GM04504 (cell line): Measurements from ENCODE around the gene MMP14.
"Not testable (repeated sequence)": the region's sequence is repeated elsewhere in the genome, so short reads cannot be mapped to it uniquely, and the experiment has no call there.

Experiments used
- DNase-seq: peaks from one replicate; pipeline ENCODE4 v3.0.0-alpha.2; 2012; ENCODE audit warnings: low read depth

MMP14 gene

DNA sequence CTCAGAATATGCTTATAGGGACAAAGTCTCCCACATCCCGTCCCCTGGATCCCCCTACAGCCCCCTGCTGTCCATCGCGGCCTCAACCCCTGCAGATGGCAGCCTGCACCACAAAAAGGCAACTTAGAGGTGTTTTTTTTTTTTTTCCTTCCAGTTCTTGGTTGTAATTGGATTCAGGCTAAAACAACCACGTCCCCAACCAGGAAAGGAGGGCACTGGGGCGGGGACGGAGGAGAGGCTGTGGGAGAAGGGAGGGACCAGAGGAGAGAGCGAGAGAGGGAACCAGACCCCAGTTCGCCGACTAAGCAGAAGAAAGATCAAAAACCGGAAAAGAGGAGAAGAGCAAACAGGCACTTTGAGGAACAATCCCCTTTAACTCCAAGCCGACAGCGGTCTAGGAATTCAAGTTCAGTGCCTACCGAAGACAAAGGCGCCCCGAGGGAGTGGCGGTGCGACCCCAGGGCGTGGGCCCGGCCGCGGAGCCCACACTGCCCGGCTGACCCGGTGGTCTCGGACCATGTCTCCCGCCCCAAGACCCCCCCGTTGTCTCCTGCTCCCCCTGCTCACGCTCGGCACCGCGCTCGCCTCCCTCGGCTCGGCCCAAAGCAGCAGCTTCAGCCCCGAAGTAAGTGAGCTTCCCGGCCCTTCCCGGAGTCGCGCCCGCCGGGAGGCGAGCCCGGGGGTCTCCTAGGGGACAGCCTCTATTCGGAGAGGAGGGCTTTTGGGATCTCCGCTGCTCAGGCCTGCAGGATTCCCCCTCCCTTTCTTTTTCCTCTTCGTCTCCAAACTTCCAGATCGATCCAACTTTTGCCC lies at the start of gene MMP14:
Gene MMP14 (plus strand): TSS at position 285 of the 813 bp plus-strand sequence. CDS start 233 bp downstream, at position 518.
- peak; percentile 89 for DNase-seq

DNA sequence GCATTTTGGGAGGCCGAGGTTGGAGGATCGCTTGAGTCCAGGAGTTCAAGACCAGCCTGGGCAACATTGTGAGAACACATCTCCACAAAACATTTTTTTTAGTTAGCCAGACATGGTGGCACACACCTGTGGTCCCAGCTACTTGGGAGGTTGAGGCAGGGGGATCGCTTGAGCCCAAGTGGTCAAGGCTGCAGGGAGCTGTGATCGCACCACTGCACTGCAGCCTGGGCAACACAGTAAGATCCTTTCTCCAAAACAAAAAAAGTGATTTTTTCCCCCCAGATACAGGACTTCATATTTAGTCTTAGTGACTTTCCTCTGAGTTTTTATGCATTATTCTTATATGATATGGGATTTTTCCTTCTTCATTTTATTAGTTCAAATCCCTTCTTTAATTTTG lies 49.7 kb upstream of the MMP14 start:
- DNase-seq, result no peak

DNA sequence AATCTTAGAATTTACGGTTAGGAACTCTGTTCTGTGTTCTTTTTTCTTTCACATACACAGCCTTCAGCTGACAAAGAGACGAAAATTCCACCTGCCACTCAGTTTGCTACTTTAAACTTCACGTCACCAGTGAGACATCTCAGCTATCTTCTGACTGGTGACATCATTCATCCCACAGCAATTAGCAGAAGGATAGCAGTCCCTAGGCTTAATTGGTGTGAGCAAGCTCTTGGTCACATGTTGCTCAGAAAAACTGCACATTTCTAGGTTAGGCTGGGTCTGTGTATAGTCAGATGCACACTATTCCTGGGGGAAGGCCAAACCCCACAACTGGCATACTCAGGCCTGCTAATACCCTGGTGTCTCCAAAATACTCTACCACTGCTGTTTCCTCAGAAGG lies 45.1 kb upstream of the MMP14 start:
- DNase-seq, result peak; percentile 44

DNA sequence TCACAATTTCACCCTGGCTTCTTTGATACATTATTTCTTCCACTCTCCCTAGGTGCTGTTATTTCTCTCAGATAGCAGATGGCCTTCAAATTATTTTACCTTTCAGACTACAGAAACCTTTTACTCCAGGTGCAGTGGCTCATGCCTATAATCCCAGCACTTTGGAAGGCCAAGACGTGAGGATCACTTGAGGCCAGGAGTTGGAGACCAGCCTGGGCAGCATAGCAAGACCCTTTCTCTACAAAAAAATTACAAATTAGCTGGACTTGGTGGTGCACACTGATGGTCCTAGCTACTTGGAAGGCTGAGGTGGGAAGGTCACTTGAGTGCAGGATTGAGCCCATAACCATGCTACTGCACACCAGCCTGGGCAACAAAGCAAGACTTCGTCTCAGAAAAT lies 44.2 kb upstream of the MMP14 start:
- no peak for DNase-seq

DNA sequence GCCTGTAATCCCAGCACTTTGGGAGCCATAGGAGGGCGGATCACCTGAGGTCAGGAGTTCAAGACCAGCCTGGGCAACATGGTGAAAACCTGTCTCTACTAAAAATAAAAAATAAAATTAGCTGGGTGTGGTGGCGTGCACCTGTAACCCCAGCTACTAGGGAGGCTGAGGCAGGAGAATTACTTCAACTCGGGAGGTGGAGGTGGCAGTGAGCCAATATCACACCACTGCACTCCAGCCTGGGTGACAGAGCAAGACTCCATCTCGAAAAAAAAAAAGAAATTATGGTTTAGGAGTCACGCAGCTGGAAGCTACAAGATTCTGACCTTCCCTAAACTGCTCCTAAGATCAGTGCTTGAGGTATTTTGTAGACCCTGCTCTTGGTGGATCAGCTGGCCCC lies 42.8 kb upstream of the MMP14 start:
- DNase-seq, result not testable (repeated sequence)

DNA sequence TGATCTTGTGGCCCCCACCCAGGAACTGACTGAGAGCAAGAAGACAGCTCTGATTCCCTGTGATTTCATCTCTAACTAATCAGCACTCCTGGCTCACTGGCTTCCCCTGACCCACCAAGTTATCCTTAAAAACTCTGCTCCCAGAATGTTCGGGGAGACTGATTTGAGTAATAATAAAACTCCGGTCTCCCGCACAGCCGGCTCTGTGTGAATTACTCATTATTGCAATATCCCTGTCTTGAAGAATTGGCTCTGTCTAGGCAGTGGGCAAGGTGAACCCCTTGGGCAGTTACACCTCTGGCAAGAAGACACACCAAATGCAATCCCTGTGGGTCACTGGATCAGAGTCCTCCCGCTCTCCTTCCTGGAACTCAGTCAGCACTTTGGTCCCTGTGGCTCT lies 42.4 kb upstream of the MMP14 start:
- no peak for DNase-seq

DNA sequence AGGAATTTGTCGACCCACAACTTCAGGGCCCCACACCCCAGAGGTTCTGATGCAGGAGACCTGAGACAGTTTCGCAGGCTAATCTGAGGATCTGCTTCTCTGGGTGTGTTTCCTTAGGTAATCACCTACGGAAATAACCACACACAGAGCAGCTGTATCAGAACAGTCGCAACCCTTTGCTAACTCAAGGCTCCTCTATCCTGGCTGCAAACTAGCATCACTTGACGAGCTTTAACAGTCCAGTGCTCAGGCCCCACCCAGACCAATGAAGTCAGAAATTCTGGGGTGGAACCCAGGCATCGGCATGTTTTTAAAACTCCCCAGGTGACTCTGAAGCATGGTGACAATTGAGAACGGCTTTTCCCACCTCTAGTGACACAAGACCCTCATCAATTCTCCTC lies 41.8 kb upstream of the MMP14 start:
- no peak for DNase-seq

DNA sequence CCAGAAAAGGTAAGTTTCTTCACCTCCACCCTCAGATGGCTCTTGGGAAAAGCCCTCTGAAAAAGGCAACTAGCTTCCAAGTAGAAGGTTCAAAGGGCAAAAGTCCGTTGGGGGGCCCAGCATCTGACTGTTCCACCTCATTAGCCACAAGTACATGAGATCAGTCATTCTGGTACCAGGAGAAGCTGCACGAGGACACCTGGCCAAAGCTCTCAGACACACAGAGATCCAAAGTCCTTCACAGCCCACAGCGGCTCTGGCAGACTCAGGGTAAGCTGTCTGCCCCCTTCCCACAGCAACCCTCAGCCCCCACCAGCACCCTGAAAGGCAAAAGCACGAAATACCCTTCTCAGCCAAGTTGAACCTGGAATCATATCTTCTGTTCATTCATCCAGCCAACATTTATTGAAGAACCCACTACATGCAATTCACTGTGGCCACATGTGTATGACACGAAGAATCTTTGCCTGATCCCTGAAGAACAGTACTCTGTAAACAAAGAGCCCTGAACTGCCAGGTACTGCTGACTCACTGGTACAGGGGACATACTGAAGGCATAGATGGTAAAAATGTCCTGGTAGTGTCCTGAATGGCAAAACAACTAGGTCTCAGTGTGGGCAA lies 40.2 kb upstream of the MMP14 start:
- DNase-seq, result no peak

DNA sequence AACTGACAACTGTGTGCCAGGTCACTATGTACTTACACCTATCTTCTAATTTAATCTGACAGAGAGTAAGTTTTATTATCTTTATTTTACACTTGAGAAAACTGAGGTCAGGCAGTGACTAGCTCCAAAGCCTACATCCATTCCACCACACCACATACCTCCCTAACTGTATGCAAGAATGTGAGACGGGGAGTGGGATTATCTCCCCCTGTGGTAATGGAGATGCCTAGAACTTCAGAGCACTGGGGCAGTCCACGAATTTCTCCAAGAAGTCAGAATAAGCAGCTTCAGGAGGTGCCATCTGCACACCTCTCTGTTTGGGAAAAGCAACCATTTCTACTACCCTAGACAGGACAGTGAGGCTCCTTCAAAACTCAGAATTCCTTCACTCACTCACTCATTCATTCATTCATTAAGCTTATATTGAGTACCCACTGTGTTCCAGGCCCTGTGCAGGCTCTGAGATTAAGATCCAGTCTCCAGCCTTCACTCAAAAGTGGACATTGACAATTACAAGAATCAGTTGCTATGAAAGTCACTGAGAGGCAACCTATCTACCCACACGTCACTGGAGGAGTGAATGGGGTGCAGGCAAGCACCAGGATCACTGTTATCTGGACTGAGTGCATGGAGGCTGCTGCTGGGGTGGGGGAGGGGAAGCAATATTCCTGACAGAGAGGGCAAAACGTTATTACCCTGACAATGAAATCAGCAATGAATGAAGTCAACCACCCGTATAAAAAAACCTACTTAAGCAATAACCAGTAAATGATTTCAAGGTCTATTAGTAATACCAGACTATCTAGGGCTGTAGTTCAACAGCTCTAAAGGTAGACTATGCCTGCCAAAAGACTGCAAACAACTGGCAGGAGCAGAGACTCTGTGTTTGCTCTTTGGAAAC lies 39.1 kb upstream of the MMP14 start:
- no peak for DNase-seq

DNA sequence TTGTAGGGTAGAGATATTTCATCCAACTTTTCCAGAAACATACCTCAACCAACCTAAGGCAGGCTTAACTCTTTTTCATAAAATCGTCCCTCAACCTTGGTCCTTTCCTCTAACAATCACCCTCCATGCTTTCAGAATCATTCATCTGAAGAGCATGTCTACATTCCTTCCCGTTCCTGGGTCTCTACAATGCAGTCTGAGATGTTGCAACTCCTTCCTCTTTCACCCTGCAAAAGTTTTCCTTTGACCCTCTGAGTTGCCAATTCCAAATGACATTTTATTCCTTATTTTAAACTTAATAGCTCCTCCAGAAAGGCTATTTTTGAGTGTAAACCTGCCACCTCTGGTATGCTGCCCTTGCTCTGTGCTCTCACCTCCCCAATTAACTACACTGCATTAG lies 37.9 kb upstream of the MMP14 start:
- DNase-seq, result no peak

DNA sequence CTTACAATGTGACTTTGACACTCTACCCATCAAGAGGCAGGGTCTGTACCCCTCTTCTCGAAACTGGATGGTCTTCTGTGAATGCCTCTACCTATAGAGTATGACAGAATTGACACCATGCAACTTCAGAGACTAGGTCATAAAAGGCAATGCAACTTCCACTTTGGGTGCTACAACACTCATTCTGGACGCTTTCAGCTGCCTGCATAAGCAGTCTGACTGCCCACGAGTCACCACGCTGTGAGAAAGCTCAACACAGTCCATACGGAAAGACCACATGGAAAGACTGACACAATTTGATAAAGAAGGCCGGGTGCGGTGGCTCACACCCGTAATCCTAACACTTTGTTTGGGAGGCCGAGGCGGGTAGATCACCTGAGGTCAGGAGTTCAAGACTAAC lies 36.0 kb upstream of the MMP14 start:
- DNase-seq, result no peak

DNA sequence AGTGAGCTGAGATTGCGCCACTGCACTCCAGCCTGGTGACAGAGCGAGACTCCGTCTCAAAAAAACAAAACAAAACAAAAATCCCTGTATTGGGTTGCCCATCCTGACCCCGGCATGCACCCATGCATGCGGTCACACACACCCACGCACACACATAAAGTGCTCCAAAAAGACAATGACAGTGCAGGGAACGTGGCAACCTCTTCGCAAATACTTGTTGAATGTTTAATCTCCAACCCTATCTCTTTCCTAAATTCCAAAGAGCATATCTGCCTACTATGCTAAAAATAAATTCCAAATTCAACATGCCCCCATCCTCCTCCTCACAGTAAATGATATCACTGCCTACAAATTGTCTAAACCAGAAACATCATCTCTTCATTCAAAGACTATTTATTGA lies 34.7 kb upstream of the MMP14 start:
- DNase-seq, result no peak

DNA sequence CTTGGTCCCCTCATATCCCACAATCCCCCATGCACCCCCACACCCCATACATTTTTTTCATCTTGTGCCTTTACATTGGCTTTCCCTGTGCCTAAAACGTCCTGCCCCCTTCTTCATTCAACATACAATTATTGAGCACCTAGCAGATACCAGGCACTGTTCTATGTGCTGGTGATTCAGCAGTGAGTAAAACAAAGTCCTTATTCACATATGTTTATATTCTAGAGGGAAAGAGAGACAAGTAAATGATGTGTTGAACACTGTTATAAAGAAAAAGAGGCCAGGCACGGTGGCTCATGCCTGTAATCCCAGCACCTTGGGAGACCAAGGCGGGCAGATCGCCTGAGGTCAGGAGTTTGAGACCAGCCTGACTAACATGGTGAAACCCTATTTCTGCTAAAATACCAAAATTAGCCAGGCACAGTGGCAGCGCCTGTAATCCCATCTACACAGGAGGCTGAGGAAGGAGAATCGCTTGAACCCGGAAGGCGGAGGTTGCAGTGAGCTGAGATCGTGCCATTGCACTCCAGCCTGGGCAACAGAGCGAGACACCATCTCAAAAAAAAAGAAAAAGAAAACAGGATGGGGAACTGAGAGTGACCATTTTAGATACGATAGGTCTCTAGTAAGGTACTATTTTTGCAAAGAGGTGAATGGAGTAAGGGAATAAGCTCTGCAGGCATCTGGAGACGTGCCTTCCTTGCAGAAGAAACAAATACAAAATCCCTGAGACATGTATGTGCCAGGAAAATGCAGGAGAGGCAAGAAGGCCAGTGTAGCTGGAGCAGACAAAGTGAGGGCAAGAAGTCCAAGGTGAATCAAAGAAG lies 33.3 kb upstream of the MMP14 start:
- DNase-seq, result no peak

DNA sequence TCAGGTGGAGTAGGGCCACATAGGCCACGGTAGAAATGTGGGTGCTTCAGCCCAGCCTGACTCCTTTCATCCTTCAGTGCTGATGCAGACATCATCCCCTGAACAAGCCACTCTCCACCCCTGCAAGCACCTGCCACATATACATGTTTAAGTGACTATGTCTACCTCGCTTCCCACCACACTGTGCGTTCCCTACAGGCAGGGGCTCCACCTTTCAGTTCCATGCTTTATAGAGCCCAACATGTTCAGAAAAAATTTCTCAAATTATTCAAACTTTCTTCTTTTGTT lies 32.8 kb upstream of the MMP14 start:
- DNase-seq, result no peak

DNA sequence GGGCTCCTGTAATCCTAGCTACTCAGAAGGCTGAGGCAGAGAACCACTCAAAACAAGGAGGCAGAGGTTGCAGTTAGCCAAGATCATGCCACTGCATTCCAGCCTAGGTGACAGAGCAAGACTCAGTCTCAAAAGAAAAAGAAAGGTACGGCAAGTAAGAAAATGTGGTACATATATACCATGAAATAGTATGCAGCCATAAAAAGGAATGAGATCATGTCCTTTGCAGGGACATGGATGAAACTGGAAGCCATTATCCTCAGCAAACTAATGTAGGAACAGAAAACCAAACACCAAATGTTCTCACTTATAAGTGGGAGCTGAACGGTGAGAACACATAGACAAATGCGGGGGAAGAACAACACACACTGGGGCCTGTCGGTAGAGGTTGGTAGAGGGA lies 31.1 kb upstream of the MMP14 start:
- DNase-seq, result not testable (repeated sequence)

DNA sequence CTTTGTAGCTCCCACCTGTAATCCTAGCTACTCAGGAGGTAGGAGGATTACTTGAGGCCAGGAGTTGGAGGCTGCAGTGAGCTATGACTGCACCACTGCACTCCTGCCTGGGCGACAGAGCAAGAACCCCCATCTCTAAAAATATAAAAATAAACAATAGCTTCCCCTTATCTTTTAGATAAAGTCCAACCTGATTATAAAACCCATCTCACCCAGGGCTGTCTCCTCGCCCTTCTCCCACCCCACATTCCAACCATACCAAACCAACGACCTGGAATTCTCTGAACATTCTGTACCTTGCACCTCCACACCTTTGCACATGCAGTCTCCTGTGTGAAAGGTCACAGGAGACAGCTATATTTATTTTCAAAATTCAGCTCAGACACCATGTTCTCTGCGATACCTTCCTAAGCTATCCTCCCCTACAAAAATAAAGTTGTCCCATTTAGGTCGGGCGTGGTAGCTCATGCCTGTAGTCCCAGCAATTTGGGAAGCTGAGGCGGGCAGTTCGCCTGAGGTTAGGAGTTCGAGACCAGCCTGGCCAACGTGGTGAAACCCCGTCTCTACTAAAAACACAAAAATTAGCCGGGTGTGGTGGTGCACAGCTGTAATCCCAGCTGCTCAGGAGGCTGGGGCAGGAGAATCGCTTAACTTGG lies 28.8 kb upstream of the MMP14 start:
- DNase-seq, result no peak

DNA sequence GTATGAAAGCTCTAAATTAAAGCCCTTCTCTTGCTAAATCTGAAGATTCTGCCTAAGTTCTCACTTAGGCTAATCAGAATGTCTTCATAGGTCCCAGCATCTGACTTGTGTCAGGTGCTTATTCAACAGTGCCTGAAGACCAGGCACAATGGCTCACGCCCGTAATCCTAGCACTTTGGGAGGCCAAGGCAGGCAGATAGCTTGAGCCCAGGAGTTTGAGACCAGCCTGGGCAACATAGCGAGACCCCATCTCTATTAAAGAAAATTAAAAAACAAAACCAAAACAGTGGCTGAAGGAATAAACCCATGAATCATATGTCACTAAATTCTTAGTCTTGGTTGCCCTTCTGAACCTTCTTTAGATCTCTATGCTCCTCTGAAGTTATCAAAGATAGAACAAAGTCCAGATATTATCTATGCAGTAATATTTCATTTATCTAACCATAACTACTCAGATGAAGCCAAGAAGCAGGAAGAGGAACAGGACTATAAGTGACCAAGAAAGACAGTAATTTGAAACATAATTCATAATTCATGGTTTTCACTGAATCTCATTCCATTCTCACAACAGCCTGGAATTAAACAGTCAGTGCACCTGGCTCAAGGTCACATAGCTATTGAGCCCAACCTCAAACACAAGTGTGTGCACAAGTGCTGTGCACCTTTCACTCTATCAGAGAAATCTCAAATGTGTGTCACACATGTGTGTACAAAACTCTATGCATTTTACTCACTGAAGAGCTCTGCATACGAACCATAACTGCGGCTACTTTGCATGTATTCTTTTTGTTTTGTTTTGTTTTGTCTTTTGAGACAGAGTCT lies 27.8 kb upstream of the MMP14 start:
- DNase-seq, result no peak

DNA sequence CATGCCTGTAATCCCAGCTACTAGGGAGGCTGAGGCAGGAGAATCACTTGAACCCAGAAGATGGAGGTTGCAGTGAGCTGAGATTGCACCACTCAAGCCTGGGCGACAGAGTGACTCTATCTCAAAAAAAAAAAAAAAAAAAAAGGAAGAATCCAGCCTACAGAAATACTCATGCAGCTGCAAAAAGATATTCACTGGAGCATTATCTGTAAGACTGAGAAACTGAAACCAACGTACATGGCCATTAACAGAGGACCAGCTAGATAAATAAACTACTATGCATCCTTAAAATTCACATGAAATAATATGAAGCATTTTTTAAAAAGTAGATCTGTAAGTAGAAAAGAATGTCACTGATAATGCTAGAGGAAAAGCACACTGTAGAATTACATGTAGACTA lies 24.7 kb upstream of the MMP14 start:
- DNase-seq, result no peak

DNA sequence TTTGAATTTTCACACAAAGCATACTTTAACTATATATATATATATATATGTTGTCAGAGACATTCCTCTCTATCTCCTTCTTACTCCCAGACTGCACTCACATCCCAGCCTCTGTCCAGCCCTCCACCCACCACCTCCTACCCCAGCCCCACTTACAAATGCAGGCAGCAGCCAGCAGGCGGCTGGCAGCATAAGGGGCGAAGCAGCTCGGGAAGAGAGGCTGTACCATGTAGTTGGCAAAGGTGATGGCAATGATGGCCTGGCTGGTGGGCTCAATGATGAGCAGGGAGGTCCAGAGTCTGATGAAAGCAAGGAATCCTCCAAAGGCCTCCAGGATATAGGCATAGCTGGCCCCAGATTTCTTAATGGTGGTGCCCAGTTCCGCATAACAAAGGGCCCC lies 23.6 kb upstream of the MMP14 start:
- no peak for DNase-seq

DNA sequence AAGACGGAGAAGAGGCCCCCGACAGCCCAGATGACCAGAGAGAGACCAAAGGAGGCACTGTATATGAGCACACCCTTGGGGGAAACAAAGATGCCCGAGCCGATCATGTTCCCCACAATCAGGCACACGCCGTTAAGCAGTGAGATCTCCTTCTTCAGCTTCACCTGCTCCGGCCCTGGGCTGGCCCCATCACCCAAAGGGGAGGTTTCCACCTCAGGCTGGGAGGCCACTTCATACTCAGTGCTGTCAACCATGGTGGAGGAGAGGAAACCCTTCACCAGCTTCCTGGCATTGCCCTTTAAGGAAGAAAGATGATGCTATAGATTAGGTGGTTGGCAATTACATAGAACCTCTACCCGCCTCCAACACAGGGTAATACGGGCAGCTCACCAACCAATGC lies 23.2 kb upstream of the MMP14 start:
- no peak for DNase-seq

DNA sequence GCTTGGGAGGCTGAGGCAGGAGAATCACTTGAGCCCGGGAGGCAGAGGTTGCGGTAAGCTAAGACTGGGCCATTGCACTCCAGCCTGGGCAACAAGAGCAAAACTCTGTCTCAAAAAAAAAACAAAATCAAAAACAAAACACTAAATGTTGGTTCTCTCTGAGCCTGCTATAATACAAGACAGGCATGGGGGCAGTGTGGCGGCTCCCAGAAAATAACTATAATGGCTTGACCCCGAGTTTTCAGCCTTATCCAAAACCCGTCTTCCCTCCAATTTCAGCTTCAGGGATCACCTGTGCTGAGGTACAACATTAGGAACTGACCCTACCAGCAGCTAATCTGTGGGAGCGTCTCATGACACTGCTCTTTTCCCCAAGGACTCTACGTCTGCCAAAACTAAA lies 22.0 kb upstream of the MMP14 start:
- DNase-seq, result no peak
